ENCODE data around the gene LARGE1. TPM values are rescaled to one million over a fixed set of nuclear protein-coding genes. Genes with fewer than 3 reads are reported as not detected.

Gene LARGE1
- polyA plus RNA-seq, 3 donors = 0.05 to 0.13 TPM; not detected in 1

- peaks cover 0 to 2% (median 0%) of the 10 kb centered on the region in 3 donors for H3K27me3 Mint-ChIP-seq (ENCODE audit: low read depth in 3 of 3)
- no peak overlapping the region for H3K4me2 ChIP-seq (replicated peaks; ENCODE audit: extremely low read depth, low read length, poor library complexity, severe bottlenecking)
- no peaks in the 10 kb centered on the region for H3K79me2 ChIP-seq (ENCODE audit: insufficient read depth, low read length)
- peaks cover 19 to 33% (median 21%) of the 10 kb centered on the region in 7 donors for H3K9me3 Mint-ChIP-seq
- H3K4me3 ChIP-seq (replicated peaks in 1 of 3; ENCODE audit: low read depth in 2 of 3, low read length in 3 of 3) = no peak overlapping the region
- no peak for TF ChIP-seq CTCF (IDR thresholded peaks at IDR 0.05)
- no peaks in the 10 kb centered on the region for H3K36me3 ChIP-seq (replicated peaks in 1 of 2; ENCODE audit: control insufficient read depth in 1 of 2, insufficient read depth in 2 of 2, low read length in 2 of 2)
- H3K36me3 Mint-ChIP-seq = no peaks in the 10 kb centered on the region
- H3K4me1 Mint-ChIP-seq = no peaks in the 10 kb centered on the region
- DNase-seq = no peak
- H4K20me1 ChIP-seq (ENCODE audit: insufficient read depth, low read length) = no peaks in the 10 kb centered on the region
- H3K9me3 ChIP-seq (replicated peaks in 1 of 2; ENCODE audit: control insufficient read depth in 1 of 2, insufficient read depth in 1 of 2, low read length in 2 of 2) = peaks cover 24 to 38% of the 10 kb centered on the region in 2 donors
- no peak overlapping the region for H2AFZ ChIP-seq (ENCODE audit: insufficient read depth, low read depth, low read length, poor library complexity, severe bottlenecking)
- H3K4me1 ChIP-seq (ENCODE audit: control insufficient read depth in 1 of 2, insufficient read depth in 2 of 2, low read length in 2 of 2) = no peaks in the 10 kb centered on the region
- no peak overlapping the region for H3K4me3 Mint-ChIP-seq
- no CpG with 5 or more reads among the region's 4 CpGs for WGBS (ENCODE audit: insufficient coverage)
- intact Hi-C loops (cut with micrococcal nuclease) = no loop called here
- H3K27ac ChIP-seq (ENCODE audit: low read depth in 1 of 2, low read length in 2 of 2) = no peak overlapping the region
- H3K27ac Mint-ChIP-seq = no peak overlapping the region
- H3K27me3 ChIP-seq (ENCODE audit: control insufficient read depth in 2 of 2, insufficient read depth in 2 of 2, low read length in 2 of 2) = no peaks in the 10 kb centered on the region
- no peak overlapping the region for H3K9ac ChIP-seq (ENCODE audit: insufficient read depth, low read length, poor library complexity, severe bottlenecking)
Measured at GRCh38 chr22:33789690-33790253, 130.5 kb downstream of the LARGE1 start.

- Histone ChIP-seq H3K4me2 (replicated peaks; ENCODE audit: extremely low read depth, low read length, poor library complexity, severe bottlenecking) (no peak overlapping the region), H3K4me1 (ENCODE audit: control insufficient read depth in 1 of 2, insufficient read depth in 2 of 2, low read length in 2 of 2) (no peaks in the 10 kb centered on the region), H4K20me1 (ENCODE audit: insufficient read depth, low read length) (no peaks in the 10 kb centered on the region), H3K27ac (ENCODE audit: low read depth in 1 of 2, low read length in 2 of 2) (no peak overlapping the region), H3K27me3 (ENCODE audit: control insufficient read depth in 2 of 2, insufficient read depth in 2 of 2, low read length in 2 of 2) (no peaks in the 10 kb centered on the region), H2AFZ (ENCODE audit: insufficient read depth, low read depth, low read length, poor library complexity, severe bottlenecking) (no peak overlapping the region), H3K79me2 (ENCODE audit: insufficient read depth, low read length) (no peaks in the 10 kb centered on the region), H3K9me3 (replicated peaks in 1 of 2; ENCODE audit: control insufficient read depth in 1 of 2, insufficient read depth in 1 of 2, low read length in 2 of 2) (peaks cover 22 to 38% of the 10 kb centered on the region in 2 donors), H3K36me3 (replicated peaks in 1 of 2; ENCODE audit: control insufficient read depth in 1 of 2, insufficient read depth in 2 of 2, low read length in 2 of 2) (no peaks in the 10 kb centered on the region), H3K9ac (ENCODE audit: insufficient read depth, low read length, poor library complexity, severe bottlenecking) (no peak overlapping the region), H3K4me3 (replicated peaks in 1 of 3; ENCODE audit: low read depth in 2 of 3, low read length in 3 of 3) (no peak overlapping the region)
- Mint-ChIP-seq H3K9me3 (peaks cover 18 to 30% (median 23%) of the 10 kb centered on the region in 7 donors), H3K27ac (no peak overlapping the region), H3K4me1 (no peaks in the 10 kb centered on the region), H3K36me3 (no peaks in the 10 kb centered on the region), H3K4me3 (no peak overlapping the region), H3K27me3 (ENCODE audit: low read depth in 3 of 3) (peaks cover 0 to 2% (median 0%) of the 10 kb centered on the region in 3 donors)
- intact Hi-C loops (cut with micrococcal nuclease) = no loop called here
- no peak for DNase-seq
- WGBS (ENCODE audit: insufficient coverage) = 100% methylated on average over 2 of the region's 3 CpGs
- TF ChIP-seq CTCF (IDR thresholded peaks at IDR 0.05) = no peak
Measured at GRCh38 chr22:33788927-33789326, 131.3 kb downstream of the LARGE1 start.
